ENCODE data around the gene MRPS7.
A peak's percentile ranks its signal among the peaks of the same experiment; 100 is the strongest.
"Not testable (repeated sequence)": the region's sequence is repeated elsewhere in the genome, so short reads cannot be mapped to it uniquely, and the experiment has no call there.

The MRPS7 gene

DNA sequence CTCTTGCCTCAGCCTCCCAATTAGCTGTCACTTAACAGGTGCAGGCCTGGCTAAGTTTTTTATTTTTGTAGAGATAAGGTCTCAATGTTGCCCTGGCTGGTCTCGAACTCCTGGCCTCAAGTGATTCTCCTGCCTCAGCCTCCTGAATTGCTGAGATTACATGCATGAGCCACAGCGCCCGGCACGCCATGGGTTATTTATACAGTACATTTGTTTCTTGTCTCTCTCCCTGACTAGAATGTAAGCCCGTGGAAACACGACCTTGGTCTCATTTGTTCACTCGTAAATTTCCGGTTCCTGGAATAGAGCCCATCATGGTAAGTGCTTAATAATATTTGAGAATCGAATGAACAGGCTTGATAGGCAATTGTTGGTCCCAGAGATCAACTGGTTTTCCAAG is 25.5 kb downstream of the MRPS7 start:
- no peak for TF ChIP-seq CTCF (IDR thresholded peaks at IDR 0.05; ENCODE audit: insufficient read depth, low read depth, low read length, missing control alignments)
- no peak overlapping the region for H3K4me3 ChIP-seq (ENCODE audit: low read length)
- no peak for DNase-seq (ENCODE audit: low read depth)

GRCh38 chr17:75288359-75288758 is 26.7 kb downstream of the MRPS7 start:
- peak overlapping the region; percentile 95 for H3K4me3 ChIP-seq (ENCODE audit: low read length)
- no peak for DNase-seq (ENCODE audit: low read depth)
- TF ChIP-seq CTCF (IDR thresholded peaks at IDR 0.05; ENCODE audit: insufficient read depth, low read depth, low read length, missing control alignments) = no peak

DNA sequence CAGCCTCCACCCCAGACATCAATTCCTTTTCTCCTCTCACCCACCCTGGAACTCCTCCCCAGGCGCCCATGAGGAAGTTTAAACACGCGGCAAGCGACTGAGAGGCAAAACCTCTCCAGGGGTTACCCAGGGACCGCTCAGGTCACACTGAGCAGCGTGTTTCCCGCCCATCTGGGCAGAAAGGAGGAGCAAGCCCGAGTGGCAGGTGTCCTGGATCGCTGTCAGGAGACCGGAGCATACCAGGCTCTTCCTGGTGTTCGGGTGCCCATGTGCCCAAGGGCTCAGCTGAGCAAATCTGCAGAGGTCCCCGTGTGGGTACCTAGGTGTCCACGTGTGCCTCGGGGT is 27.1 kb downstream of the MRPS7 start:
- no peak for TF ChIP-seq CTCF (IDR thresholded peaks at IDR 0.05; ENCODE audit: insufficient read depth, low read depth, low read length, missing control alignments)
- peak; percentile 40 for DNase-seq (ENCODE audit: low read depth)

GRCh38 chr17:75289115-75289831 is 27.6 kb downstream of the MRPS7 start, which contains the start of gene SLC25A19:
TSS of gene SLC25A19 (minus strand) at chr17:75289433. CDS start at chr17:75286764, 2,669 bp downstream.
- TF ChIP-seq CTCF (IDR thresholded peaks at IDR 0.05; ENCODE audit: insufficient read depth, low read depth, low read length, missing control alignments) = no peak
- H3K4me3 ChIP-seq (ENCODE audit: low read length) = peak within 1 kb of the TSS; percentile 95
- DNase-seq (ENCODE audit: low read depth) = peak; percentile 99

More for the DNA sequence above, 27.1 kb downstream of the MRPS7 start:
- H3K4me3 ChIP-seq (ENCODE audit: low read length) = peak overlapping the region; percentile 95

DNA sequence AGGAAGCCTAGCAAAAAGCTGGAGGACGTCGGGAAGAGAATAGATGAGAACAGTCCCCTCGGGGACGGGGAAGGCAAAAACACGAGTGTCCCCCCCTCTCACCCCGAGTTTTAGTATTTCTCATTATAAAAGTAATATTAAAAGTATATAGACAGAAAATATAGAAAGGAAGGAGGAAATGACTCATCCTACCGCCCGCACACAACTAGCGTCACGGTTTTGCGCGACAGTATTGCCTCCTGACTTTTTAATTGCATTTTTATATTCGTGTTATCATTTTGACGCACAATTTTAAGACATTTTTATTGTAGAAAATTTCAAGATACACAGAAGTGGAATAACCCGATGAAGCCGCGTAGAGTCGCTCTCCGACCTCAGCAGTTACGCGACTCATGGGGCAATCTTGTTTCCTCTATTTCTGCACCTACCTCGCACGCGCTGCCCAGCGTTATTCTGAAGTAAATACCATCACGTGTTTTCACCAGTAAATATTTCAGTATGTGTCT is 28.2 kb downstream of the MRPS7 start:
- H3K4me3 ChIP-seq (ENCODE audit: low read length) = peak overlapping the region; percentile 95
- DNase-seq (ENCODE audit: low read depth) = peak; percentile 52
- peak; percentile 35 for TF ChIP-seq CTCF (IDR thresholded peaks at IDR 0.05; ENCODE audit: insufficient read depth, low read depth, low read length, missing control alignments)

DNA sequence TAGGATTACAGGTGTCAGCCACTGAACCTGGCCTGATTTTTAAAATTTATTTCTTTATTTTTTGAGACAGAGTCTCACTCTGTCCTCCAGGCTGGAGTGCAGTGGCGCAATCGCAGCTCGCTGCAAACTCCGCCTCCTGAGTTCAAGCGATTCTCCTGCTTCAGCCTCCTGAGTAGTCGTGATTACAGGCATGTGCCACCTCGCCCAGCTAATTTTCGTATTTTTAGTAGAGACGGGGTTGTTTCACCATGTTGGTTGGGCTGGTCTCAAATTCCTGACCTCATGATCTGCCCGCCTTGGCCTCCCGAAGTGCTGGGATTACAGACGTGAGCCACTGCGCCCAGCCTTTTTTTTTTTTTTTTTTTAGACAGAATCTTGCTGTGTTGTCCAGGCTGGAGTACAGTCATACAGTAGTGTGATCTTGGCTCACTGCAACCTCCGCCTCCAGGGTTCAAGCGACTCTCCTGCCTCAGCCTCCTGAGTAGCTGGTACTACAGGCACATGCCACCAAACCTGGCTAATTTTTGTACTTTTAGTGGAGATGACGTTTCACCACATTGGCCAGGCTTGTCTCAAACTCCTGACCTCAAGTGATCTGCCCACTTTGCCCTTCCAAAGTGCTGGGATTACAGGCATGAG is 31.2 kb downstream of the MRPS7 start:
- H3K4me3 ChIP-seq (ENCODE audit: low read length); DNase-seq (ENCODE audit: low read depth): not testable (repeated sequence)

DNA sequence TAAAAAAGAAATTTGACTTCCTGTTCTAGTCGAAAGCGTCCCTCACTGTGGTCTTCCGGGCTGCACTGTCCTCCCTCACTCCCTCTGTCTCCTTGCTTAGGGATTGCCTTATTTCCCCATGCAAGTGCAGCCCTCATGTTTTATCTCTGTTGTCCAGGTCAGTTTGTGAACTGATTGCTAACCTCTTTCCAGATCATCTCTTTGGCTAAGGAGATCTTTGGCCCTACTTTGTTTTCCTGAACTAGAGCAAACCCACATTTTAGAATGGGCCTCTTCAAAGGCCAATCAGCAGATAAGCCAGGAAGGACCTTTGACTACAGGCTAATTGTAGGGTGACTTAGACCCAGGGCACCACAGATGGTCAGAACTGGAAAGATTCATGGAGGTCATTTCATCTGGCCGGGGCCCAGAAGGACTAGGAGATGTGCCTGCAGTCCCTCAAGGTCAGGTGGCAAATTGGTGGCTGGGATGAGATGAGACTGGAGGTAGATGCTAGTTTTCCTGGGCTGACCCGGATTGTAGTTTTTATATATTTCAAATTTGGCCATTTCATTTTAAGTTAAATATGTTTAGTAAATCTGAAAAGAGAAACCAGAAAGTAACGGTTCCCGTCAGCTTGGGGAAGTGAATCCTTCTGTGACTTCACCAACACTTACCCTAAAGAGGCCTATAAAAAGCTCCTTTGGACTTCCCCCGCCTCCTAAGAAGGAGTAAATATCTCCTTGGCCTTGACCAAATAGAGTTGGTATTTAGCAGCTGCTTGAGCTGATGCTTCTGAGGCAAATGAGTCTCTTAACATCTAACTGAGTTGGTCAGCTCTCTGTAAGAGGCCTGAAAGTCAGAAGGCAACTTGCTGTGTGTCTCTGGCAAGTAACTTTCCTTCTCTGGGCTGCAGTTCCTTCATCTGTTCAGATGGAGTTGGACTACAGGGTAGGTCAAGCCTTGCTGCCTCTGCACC is 33.8 kb downstream of the MRPS7 start:
- no peak overlapping the region for H3K4me3 ChIP-seq (ENCODE audit: low read length)

More for the DNA sequence above, 33.8 kb downstream of the MRPS7 start:
- DNase-seq (ENCODE audit: low read depth) = no peak
- TF ChIP-seq CTCF (IDR thresholded peaks at IDR 0.05; ENCODE audit: insufficient read depth, low read depth, low read length, missing control alignments) = no peak
